GM12891 (cell line): Measurements from ENCODE around the gene HIF3A. TPM values are rescaled to one million over a fixed set of nuclear protein-coding genes. Genes with fewer than 3 reads are reported as not detected.
A peak's percentile ranks its signal among the peaks of the same experiment; 100 is the strongest.
"Not testable (repeated sequence)": the region's sequence is repeated elsewhere in the genome, so short reads cannot be mapped to it uniquely, and the experiment has no call there.

Experiments used
- DNase-seq: peaks from one replicate; pipeline ENCODE4 v3.0.0; 2011; ENCODE audit warnings: low spot score; ENCODE audit not compliant: insufficient read length
- FAIRE-seq: peaks from 2 replicates; lab custom pipeline; 2011; peaks lifted over from hg19 to GRCh38; lab: Jason Lieb, UNC
- PAX5 ChIP-seq: IDR thresholded peaks from 2 replicates; pipeline ENCODE4 v1.6.1; 2011; ENCODE audit warnings: low read length, moderate library complexity, mild to moderate bottlenecking; ENCODE audit not compliant: insufficient read depth, severe bottlenecking
- POLR2A ChIP-seq: IDR thresholded peaks from 2 replicates; pipeline ENCODE4 v1.6.1; 2011; ENCODE audit warnings: low read depth, low read length, control low read depth
- POLR2AphosphoS5 ChIP-seq: IDR thresholded peaks from 2 replicates; pipeline ENCODE4 v1.6.1; 2011; ENCODE audit warnings: low read depth, low read length, control low read depth
- POU2F2 ChIP-seq: IDR thresholded peaks from 2 replicates; pipeline ENCODE4 v1.6.1; 2011; ENCODE audit warnings: low read depth, mild to moderate bottlenecking, control low read depth, low read length, moderate library complexity
- SPI1 ChIP-seq: IDR thresholded peaks from 2 replicates; pipeline ENCODE4 v1.6.1; 2011; ENCODE audit warnings: low read depth, low read length, control low read depth
- TAF1 ChIP-seq: IDR thresholded peaks from 2 replicates; pipeline ENCODE4 v1.6.1; 2011; ENCODE audit warnings: low read depth, low read length, control low read depth
- polyA plus RNA-seq: library from polyadenylated mRNA; unstranded; fragments of >200 nt; gene quantifications from one replicate; pipeline ENCODE4 v1.2.1, GENCODE V29; 2012; ENCODE audit warnings: low read depth, missing spikeins, inconsistent platforms; ENCODE audit not compliant: missing spikeins

The HIF3A gene
- polyA plus RNA-seq, result not detected

- no peak for DNase-seq
- TF ChIP-seq POU2F2 (no peak), POLR2A (no peak), TAF1 (no peak), PAX5 (no peak), SPI1 (no peak), POLR2AphosphoS5 (no peak)
- FAIRE-seq, result no peak
Observed at GRCh38 chr19:46296722-46297461, at the start of gene HIF3A. Gene HIF3A, plus strand, starts transcription at chr19:46297042. Its CDS starts 35 bp downstream, at chr19:46297077.

- FAIRE-seq (no peak), DNase-seq (no peak)
- no peak for TF ChIP-seq TAF1
- TF ChIP-seq POU2F2, result no peak
- TF ChIP-seq POLR2A, result no peak
- TF ChIP-seq POLR2AphosphoS5, result no peak
- TF ChIP-seq SPI1, result no peak
- TF ChIP-seq PAX5, result no peak
Observed at GRCh38 chr19:46250076-46250735, 46.6 kb upstream of the HIF3A start.

GRCh38 chr19:46251416-46251815 is 45.4 kb upstream of the HIF3A start:
- TF ChIP-seq POU2F2 (no peak), TAF1 (no peak), PAX5 (no peak), SPI1 (no peak), POLR2AphosphoS5 (no peak), POLR2A (no peak)
- FAIRE-seq (no peak), DNase-seq (no peak)

- DNase-seq, result no peak
- no peak for FAIRE-seq
- TF ChIP-seq SPI1, result no peak
- no peak for TF ChIP-seq TAF1
- TF ChIP-seq PAX5, result no peak
- TF ChIP-seq POU2F2, result no peak
- no peak for TF ChIP-seq POLR2AphosphoS5
- no peak for TF ChIP-seq POLR2A
Observed at GRCh38 chr19:46254776-46255175, 42.1 kb upstream of the HIF3A start.

- no peak for TF ChIP-seq POU2F2
- TF ChIP-seq TAF1, result no peak
- no peak for FAIRE-seq
- no peak for DNase-seq
Observed at GRCh38 chr19:46256855-46257254, 40.0 kb upstream of the HIF3A start.

GRCh38 chr19:46261501-46261900 is 35.3 kb upstream of the HIF3A start:
- DNase-seq, FAIRE-seq: not testable (repeated sequence)

GRCh38 chr19:46262684-46263296 is 34.1 kb upstream of the HIF3A start:
- not testable (repeated sequence) for FAIRE-seq
- TF ChIP-seq POU2F2 (peak; percentile 79; the same call in 1 of the 2 replicates), POLR2AphosphoS5 (peak; percentile 31; the same call in 1 of the 2 replicates), PAX5 (peak; percentile 36)
- peak; percentile 35 for DNase-seq

GRCh38 chr19:46264801-46265200 is 32.0 kb upstream of the HIF3A start:
- not testable (repeated sequence) for DNase-seq, FAIRE-seq

- TF ChIP-seq SPI1 (no peak), POLR2A (no peak), PAX5 (no peak), TAF1 (no peak), POU2F2 (peak; percentile 31; the same call in 1 of the 2 replicates)
- FAIRE-seq (peak; percentile 87), DNase-seq (peak; percentile 56)
Observed at GRCh38 chr19:46265217-46265828, 31.5 kb upstream of the HIF3A start.

- FAIRE-seq, result no peak
- TF ChIP-seq SPI1, result no peak
- no peak for TF ChIP-seq PAX5
- TF ChIP-seq POLR2A, result no peak
- TF ChIP-seq POLR2AphosphoS5, result no peak
- DNase-seq, result no peak
Observed at GRCh38 chr19:46269101-46269500, 27.7 kb upstream of the HIF3A start.
